ENCODE data around the gene OR10K1. TPM values are rescaled to one million over a fixed set of nuclear protein-coding genes. Genes with fewer than 3 reads are reported as not detected.

The OR10K1 gene
- total RNA-seq, 1 experiment from 2014 or later, result not detected

GRCh38 chr1:158493054-158493453 is 31.4 kb downstream of the OR10K1 start:
- Histone ChIP-seq H3K79me2 (ENCODE audit: insufficient read depth, low read length) (no peaks in the 10 kb centered on the region), H3K27ac (ENCODE audit: low read depth, low read length) (no peak overlapping the region), H3K9me2 (ENCODE audit: insufficient read depth) (no peaks in the 10 kb centered on the region), H4K20me1 (ENCODE audit: insufficient read depth) (no peaks in the 10 kb centered on the region), H3K9ac (ENCODE audit: low read length) (no peak overlapping the region), H3K27me3 (ENCODE audit: insufficient read depth, low read length) (no peaks in the 10 kb centered on the region), H2AFZ (ENCODE audit: low read depth, low read length, poor library complexity, severe bottlenecking) (no peak overlapping the region), H3K4me1 (ENCODE audit: control insufficient read depth in 1 of 2, insufficient read depth in 2 of 2, low read length in 2 of 2) (no peaks in the 10 kb centered on the region), H3K4me2 (ENCODE audit: low read length) (no peak overlapping the region), H3K36me3 (ENCODE audit: control insufficient read depth in 1 of 2, insufficient read depth in 2 of 2, low read length in 2 of 2) (no peaks in the 10 kb centered on the region), H3K9me3 (ENCODE audit: control insufficient read depth in 1 of 2, insufficient read depth in 1 of 2, low read depth in 1 of 2, low read length in 2 of 2) (no peaks in the 10 kb centered on the region), H3K4me3 (replicated peaks in 1 of 2; ENCODE audit: low read depth in 1 of 2, low read length in 2 of 2) (no peak overlapping the region)
- ATAC-seq, result no peak
- no TSS peak for BruUV-seq (replicated peaks)
- intact Hi-C loops (cut with micrococcal nuclease), result no loop called here
- ChIA-PET RAD21 (ENCODE audit: low non-redundant PET in 1 of 2, low total read pairs in 2 of 2, uncharacterized antibody in 2 of 2, unreplicated experiment in 2 of 2) (no interaction called here), CTCF (no interaction called here), POLR2A (no interaction called here)
- no peak for DNase-seq (ENCODE audit: low read depth, low spot score)
- TF ChIP-seq POLR2AphosphoS5 (IDR thresholded peaks at IDR 0.05; ENCODE audit: low read depth, low read length) (no peak), CBX3 (IDR thresholded peaks at IDR 0.05; ENCODE audit: low read depth) (no peak), FOSL1 (IDR thresholded peaks at IDR 0.05; ENCODE audit: low read depth) (no peak), EZH2phosphoT487 (IDR thresholded peaks at IDR 0.05; ENCODE audit: borderline replicate concordance) (no peak), TCF7L2 (IDR thresholded peaks at IDR 0.05; ENCODE audit: borderline replicate concordance, extremely low read depth, insufficient read depth, insufficient read length) (no peak), ELF1 (IDR thresholded peaks at IDR 0.05; ENCODE audit: borderline replicate concordance, low read depth) (no peak), SRF (IDR thresholded peaks at IDR 0.05; ENCODE audit: low read depth) (no peak), REST (IDR thresholded peaks at IDR 0.05; ENCODE audit: low read depth) (no peak), RAD21 (IDR thresholded peaks at IDR 0.05; ENCODE audit: low read depth) (no peak)

All from HCT116 (cell line).